Nephron progenitor cell (in vitro differentiated cells): ENCODE measurements around the gene C19orf53.
"Not testable (repeated sequence)": the region's sequence is repeated elsewhere in the genome, so short reads cannot be mapped to it uniquely, and the experiment has no call there.

Experiments used
- DNase-seq: peaks from one replicate; pipeline ENCODE4 v3.0.0; 2021
- H3K27ac Mint-ChIP-seq: 2 replicates; pipeline ENCODE4 v1.8.0; 2021; ENCODE audit warnings: mild to moderate bottlenecking, moderate library complexity, mixed read lengths
- H3K27me3 Mint-ChIP-seq: 2 replicates; pipeline ENCODE4 v1.8.0; 2021; ENCODE audit warnings: mild to moderate bottlenecking, low read depth, mixed read lengths; ENCODE audit not compliant: poor library complexity
- H3K36me3 Mint-ChIP-seq: 2 replicates; pipeline ENCODE4 v1.8.0; 2021; ENCODE audit warnings: low read depth, mixed read lengths
- H3K4me1 Mint-ChIP-seq: 2 replicates; pipeline ENCODE4 v1.8.0; 2021; ENCODE audit warnings: mixed read lengths
- H3K4me3 Mint-ChIP-seq: 2 replicates; pipeline ENCODE4 v1.8.0; 2021; ENCODE audit warnings: mild to moderate bottlenecking, moderate library complexity, mixed read lengths
- H3K9me3 Mint-ChIP-seq: 2 replicates; pipeline ENCODE4 v1.8.0; 2021; ENCODE audit warnings: mild to moderate bottlenecking, moderate library complexity, mixed read lengths
- CTCF ChIP-seq: fragments of 200-600 bp; sonication (generic); IDR thresholded peaks from 2 replicates; pipeline ENCODE4 v1.5.0; 2021; ENCODE audit warnings: antibody characterized with exemption

The C19orf53 gene

GRCh38 chr19:13778398-13778797, 4.1 kb downstream of the C19orf53 start:
- Mint-ChIP-seq H3K9me3 (peaks cover 3% of the 10 kb centered on the region), H3K4me1 (peaks cover 44% of the 10 kb centered on the region), H3K27me3 (no peaks in the 10 kb centered on the region), H3K4me3 (no peak overlapping the region), H3K27ac (no peak overlapping the region), H3K36me3 (peaks cover 33% of the 10 kb centered on the region)
- DNase-seq = no peak
- no peak for TF ChIP-seq CTCF

GRCh38 chr19:13778847-13779246, 4.6 kb downstream of the C19orf53 start:
- no peak for TF ChIP-seq CTCF
- H3K4me1 Mint-ChIP-seq = peaks cover 45% of the 10 kb centered on the region
- H3K4me3 Mint-ChIP-seq = no peak overlapping the region
- H3K36me3 Mint-ChIP-seq = peaks cover 33% of the 10 kb centered on the region
- H3K27ac Mint-ChIP-seq = no peak overlapping the region
- no peak for DNase-seq
- peaks cover 3% of the 10 kb centered on the region for H3K9me3 Mint-ChIP-seq
- H3K27me3 Mint-ChIP-seq = no peaks in the 10 kb centered on the region

GRCh38 chr19:13779794-13780193, 5.5 kb downstream of the C19orf53 start:
- Mint-ChIP-seq H3K36me3 (peaks cover 33% of the 10 kb centered on the region), H3K4me1 (peaks cover 42% of the 10 kb centered on the region)
- not testable (repeated sequence) for H3K27ac Mint-ChIP-seq, H3K4me3 Mint-ChIP-seq, H3K27me3 Mint-ChIP-seq, H3K9me3 Mint-ChIP-seq, DNase-seq

- Mint-ChIP-seq H3K27me3 (no peaks in the 10 kb centered on the region), H3K27ac (no peak overlapping the region), H3K36me3 (peaks cover 29% of the 10 kb centered on the region), H3K9me3 (peaks cover 3% of the 10 kb centered on the region), H3K4me3 (no peak overlapping the region), H3K4me1 (peaks cover 31% of the 10 kb centered on the region)
- no peak for TF ChIP-seq CTCF
- peak; percentile 53 for DNase-seq
These were observed 7.3 kb downstream of the C19orf53 start for GRCh38 chr19:13781547-13781946.

- H3K27ac Mint-ChIP-seq = no peak overlapping the region
- no peak for TF ChIP-seq CTCF
- peaks cover 25% of the 10 kb centered on the region for H3K36me3 Mint-ChIP-seq
- no peak for DNase-seq
- H3K9me3 Mint-ChIP-seq = peaks cover 3% of the 10 kb centered on the region
- H3K4me1 Mint-ChIP-seq = peaks cover 29% of the 10 kb centered on the region
- no peak overlapping the region for H3K4me3 Mint-ChIP-seq
- H3K27me3 Mint-ChIP-seq = peaks cover 4% of the 10 kb centered on the region
These were observed 8.3 kb downstream of the C19orf53 start for GRCh38 chr19:13782537-13782936.

GRCh38 chr19:13783565-13784500, 9.6 kb downstream of the C19orf53 start:
- no peak overlapping the region for H3K27ac Mint-ChIP-seq
- no peak for TF ChIP-seq CTCF
- H3K9me3 Mint-ChIP-seq = peaks cover 3% of the 10 kb centered on the region
- peaks cover 11% of the 10 kb centered on the region for H3K27me3 Mint-ChIP-seq
- H3K4me1 Mint-ChIP-seq = peaks cover 32% of the 10 kb centered on the region
- no peak for DNase-seq
- H3K36me3 Mint-ChIP-seq = peaks cover 12% of the 10 kb centered on the region
- no peak overlapping the region for H3K4me3 Mint-ChIP-seq
